D721Med (cell line): ENCODE data around the gene ZNF253.

ENCODE experiments used
- DNase-seq: peaks from one replicate; pipeline ENCODE4 v3.0.0; 2011; ENCODE audit warnings: low spot score; ENCODE audit not compliant: insufficient read length
- FAIRE-seq: peaks from 2 replicates; lab custom pipeline; 2011; peaks lifted over from hg19 to GRCh38; lab: Jason Lieb, UNC
- CTCF ChIP-seq: IDR thresholded peaks from 2 replicates; pipeline ENCODE4 v1.5.1; 2012; ENCODE audit warnings: mild to moderate bottlenecking, control low read depth; ENCODE audit not compliant: insufficient read depth; ENCODE audit errors: missing control alignments

ZNF253 gene

DNA sequence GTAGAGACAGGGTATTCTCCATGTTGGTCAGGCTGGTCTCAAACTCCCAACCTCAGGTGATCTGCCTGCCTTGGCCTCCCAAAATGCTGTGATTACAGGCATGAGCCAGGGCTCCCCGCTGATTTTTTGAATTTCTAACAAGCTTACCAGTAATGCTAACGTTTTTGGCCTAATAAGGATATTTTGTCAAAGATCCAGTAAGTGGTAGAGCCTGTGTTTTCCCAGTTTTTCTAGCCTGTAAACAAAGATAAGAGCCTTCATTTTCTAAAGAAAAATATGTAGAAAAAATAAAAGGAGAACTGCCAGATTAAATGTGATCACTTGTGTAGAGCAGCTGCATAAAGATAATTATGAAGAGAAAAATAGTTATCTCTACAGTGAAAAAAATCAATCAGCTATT, 72.8 kb downstream of the ZNF253 start:
- FAIRE-seq, result no peak
- no peak for TF ChIP-seq CTCF

GRCh38 chr19:19943848-19944582, 78.3 kb downstream of the ZNF253 start:
- no peak for DNase-seq
- no peak for FAIRE-seq
- TF ChIP-seq CTCF, result no peak

More for the DNA sequence above, 72.8 kb downstream of the ZNF253 start:
- no peak for DNase-seq
